PC-9 (cell line): ENCODE data around the gene OPALIN. TPM values are rescaled to one million over a fixed set of nuclear protein-coding genes. Genes with fewer than 3 reads are reported as not detected.

Experiments used
- BruUV-seq: library from RNA; stranded (reverse); fragments of 400-500 nt; replicated peaks from 2 replicates; lab custom pipeline; 2021; lab: Mats Ljungman, UMichigan
- CTCF ChIA-PET: fragments of 300-600 bp; sonication (Branson Sonifier 250); formaldehyde crosslinking; loops from one replicate; lab custom pipeline; 2022; ENCODE audit warnings: antibody characterized with exemption; lab: Charles Lee
- POLR2A ChIA-PET: fragments of 300-600 bp; sonication (Branson Sonifier 250); formaldehyde crosslinking; loops from one replicate; lab custom pipeline; 2022; ENCODE audit warnings: antibody characterized with exemption; ENCODE audit not compliant: unreplicated experiment; lab: Charles Lee
- DNase-seq, 2 experiments: peaks; one replicate each; pipeline versions ENCODE4 v3.0.0 to v3.0.0-alpha.2; 2015 to 2022; ENCODE audit warnings: mixed read lengths in 1 of 2
- H2AFZ ChIP-seq: fragments of 200-600 bp; sonication (generic); 2 replicates; pipeline ENCODE4 v1.8.1; 2017; ENCODE audit warnings: antibody characterized with exemption
- H3F3A ChIP-seq: fragments of 200-600 bp; sonication (generic); 2 replicates; pipeline ENCODE4 v1.8.1; 2017; ENCODE audit warnings: antibody characterized with exemption, mild to moderate bottlenecking, low read depth; ENCODE audit not compliant: insufficient read depth
- H3K27ac ChIP-seq: fragments of 200-600 bp; sonication (generic); 2 replicates; pipeline ENCODE4 v1.6.1; 2016; ENCODE audit warnings: mixed run types
- H3K27me3 ChIP-seq: fragments of 200-600 bp; sonication (generic); 2 replicates; pipeline ENCODE4 v1.6.1; 2016; ENCODE audit warnings: low read depth, mixed run types; ENCODE audit not compliant: insufficient read depth
- H3K36me3 ChIP-seq: fragments of 200-600 bp; sonication (generic); 2 replicates; pipeline ENCODE4 v1.6.1; 2016; ENCODE audit warnings: low read depth, mixed run types
- H3K4me1 ChIP-seq: fragments of 200-600 bp; sonication (generic); replicated peaks from 2 replicates; pipeline ENCODE4 v1.6.1; 2016; ENCODE audit warnings: mixed run types; ENCODE audit not compliant: insufficient read depth
- H3K4me2 ChIP-seq: fragments of 200-600 bp; sonication (generic); 2 replicates; pipeline ENCODE4 v1.6.1; 2017; ENCODE audit warnings: mixed run types
- H3K4me3 ChIP-seq: fragments of 200-600 bp; sonication (generic); 2 replicates; pipeline ENCODE4 v1.6.1; 2016; ENCODE audit warnings: mixed run types
- H3K79me2 ChIP-seq: fragments of 200-600 bp; sonication (generic); 2 replicates; pipeline ENCODE4 v1.6.1; 2017; ENCODE audit warnings: low read depth, mixed run types
- H3K9me2 ChIP-seq: fragments of 200-600 bp; sonication (generic); 2 replicates; pipeline ENCODE4 v1.8.1; 2017; ENCODE audit warnings: mild to moderate bottlenecking; ENCODE audit not compliant: insufficient read depth
- H3K9me3 ChIP-seq: fragments of 200-600 bp; sonication (generic); 2 replicates; pipeline ENCODE4 v1.8.1; 2016; ENCODE audit warnings: low read depth; ENCODE audit not compliant: insufficient read depth
- H4K20me1 ChIP-seq: fragments of 200-600 bp; sonication (generic); 2 replicates; pipeline ENCODE4 v1.8.1; 2017; ENCODE audit not compliant: insufficient read depth
- CTCF ChIP-seq: fragments of 200-600 bp; sonication (generic); conservative IDR thresholded peaks from 2 replicates; pipeline ENCODE4 v1.6.1; 2017; ENCODE audit warnings: mixed run types, antibody characterized with exemption, mild to moderate bottlenecking, moderate library complexity
- EZH2 ChIP-seq: fragments of 200-600 bp; sonication (generic); IDR thresholded peaks from 2 replicates; pipeline ENCODE4 v1.8.0; 2017; ENCODE audit warnings: antibody characterized with exemption, low read depth
- intact Hi-C: fragments of 100-400 bp; cut with micrococcal nuclease; formaldehyde crosslinking; loops from one replicate; pipeline ENCODE4 v1.10.0; 2022; ENCODE audit not compliant: unreplicated experiment
- total RNA-seq: library from RNA; stranded (reverse); gene quantifications from 2 replicates; pipeline ENCODE4 v1.2.3, GENCODE V29; 2021

The OPALIN gene
- total RNA-seq, 1 experiment from 2014 or later: not detected

- POLR2A ChIA-PET: no interaction called here
- H3K27ac ChIP-seq: no peak overlapping the region
- H3K4me2 ChIP-seq: no peak overlapping the region
These were observed 15.8 kb upstream of the OPALIN start for GRCh38 chr10:96374639-96374984.

GRCh38 chr10:96374004-96374403, 15.2 kb upstream of the OPALIN start:
- H2AFZ ChIP-seq: no peak overlapping the region
- no peaks in the 10 kb centered on the region for H3F3A ChIP-seq
- intact Hi-C loops: no loop called here
- ChIA-PET CTCF (no interaction called here), POLR2A (interaction anchor here (0.5 kb wide), 1 partner anchor 208 kb away, joined by 4 read pairs; no protein-coding TSS in a partner anchor)
- no peaks in the 10 kb centered on the region for H3K36me3 ChIP-seq
- BruUV-seq: no TSS peak
- TF ChIP-seq CTCF (no peak), EZH2 (no peak)
- 0 out of 2 replicates have a peak, but pooled peaks cover 5% of the 10 kb centered on the region for H3K4me1 ChIP-seq
- no peaks in the 10 kb centered on the region for H3K9me3 ChIP-seq
- H3K4me3 ChIP-seq: no peak overlapping the region
- H3K27ac ChIP-seq: no peak overlapping the region
- H3K4me2 ChIP-seq: no peak overlapping the region
- no peaks in the 10 kb centered on the region for H3K9me2 ChIP-seq
- H4K20me1 ChIP-seq: no peaks in the 10 kb centered on the region
- no peaks in the 10 kb centered on the region for H3K79me2 ChIP-seq
- DNase-seq: no peak
- no peaks in the 10 kb centered on the region for H3K27me3 ChIP-seq

More at GRCh38 chr10:96374639-96374984, 15.8 kb upstream of the OPALIN start:
- BruUV-seq: no TSS peak
- no peaks in the 10 kb centered on the region for H3K27me3 ChIP-seq
- CTCF ChIA-PET: no interaction called here
- DNase-seq: no peak
- H3F3A ChIP-seq: no peaks in the 10 kb centered on the region
- no peaks in the 10 kb centered on the region for H3K36me3 ChIP-seq
- H3K4me3 ChIP-seq: no peak overlapping the region
- no peaks in the 10 kb centered on the region for H4K20me1 ChIP-seq
- intact Hi-C loops: no loop called here
- no peak for TF ChIP-seq CTCF
- no peak for TF ChIP-seq EZH2
- no peaks in the 10 kb centered on the region for H3K79me2 ChIP-seq
- 0 out of 2 replicates have a peak, but pooled peaks cover 2% of the 10 kb centered on the region for H3K4me1 ChIP-seq
- H3K9me2 ChIP-seq: no peaks in the 10 kb centered on the region
- no peaks in the 10 kb centered on the region for H3K9me3 ChIP-seq
- no peak overlapping the region for H2AFZ ChIP-seq

GRCh38 chr10:96371356-96371755, 12.6 kb upstream of the OPALIN start:
- ChIA-PET POLR2A (no interaction called here), CTCF (interaction anchor here (0.7 kb wide), 2 partner anchors 22 to 145 kb away, joined by 4 to 15 read pairs; no protein-coding TSS in a partner anchor)
- no peak overlapping the region for H3K4me2 ChIP-seq
- H2AFZ ChIP-seq: no peak overlapping the region
- intact Hi-C loops: loop anchor here (2.0 kb wide), 1 partner anchor 839 kb away; no protein-coding TSS in a partner anchor
- no peak overlapping the region for H3K4me3 ChIP-seq
- H3K27ac ChIP-seq: no peak overlapping the region
- no peaks in the 10 kb centered on the region for H4K20me1 ChIP-seq
- H3K9me2 ChIP-seq: no peaks in the 10 kb centered on the region
- no peak for TF ChIP-seq EZH2
- TF ChIP-seq CTCF: no peak
- no peaks in the 10 kb centered on the region for H3K27me3 ChIP-seq
- H3K36me3 ChIP-seq: no peaks in the 10 kb centered on the region
- no TSS peak for BruUV-seq
- no peaks in the 10 kb centered on the region for H3K79me2 ChIP-seq
- H3K4me1 ChIP-seq: peaks cover 14% of the 10 kb centered on the region; the same call in 1 of the 2 replicates
- H3K9me3 ChIP-seq: no peaks in the 10 kb centered on the region
- no peak for DNase-seq
- no peaks in the 10 kb centered on the region for H3F3A ChIP-seq
